Sigmoid colon (tissue), 7 donors: Measurements from ENCODE around the gene PRRT4. TPM values are rescaled to one million over a fixed set of nuclear protein-coding genes. Genes with fewer than 3 reads are reported as not detected.

ENCODE experiments used
- DNase-seq: peaks from one replicate; pipeline ENCODE4 v3.0.0-alpha.2; 2019
- H3K27ac ChIP-seq, 4 donors: fragments of 200-600 bp; sonication (generic); one replicate each; pipeline ENCODE4 v1.5.1; 2016 to 2019; ENCODE audit warnings: mild to moderate bottlenecking in 1 of 4
- H3K27me3 ChIP-seq, 3 donors: fragments of 200-600 bp; sonication (generic); one replicate each; pipeline ENCODE4 v1.5.1; 2019; ENCODE audit warnings: mild to moderate bottlenecking in 1 of 3
- H3K36me3 ChIP-seq, 4 donors: fragments of 200-600 bp; sonication (generic); one replicate each; pipeline ENCODE4 v1.5.1; 2016 to 2019
- H3K4me1 ChIP-seq, 4 donors: fragments of 200-600 bp; sonication (generic); one replicate each; pipeline ENCODE4 v1.5.1; 2017 to 2019
- H3K4me3 ChIP-seq, 4 donors: fragments of 200-600 bp; sonication (generic); one replicate each; pipeline ENCODE4 v1.5.1; 2017 to 2019; ENCODE audit warnings: mild to moderate bottlenecking in 2 of 4, moderate library complexity in 1 of 4
- H3K9me3 ChIP-seq, 4 donors: fragments of 200-600 bp in 3 of 4; sonication (generic) in 3 of 4; one replicate each; pipeline versions ENCODE4 v1.5.1 to v1.6.1; 2013 to 2019
- CTCF ChIP-seq, 4 experiments: fragments of 450-650 bp in 3 of 4; fragments of 200-600 bp in 1 of 4; IDR thresholded peaks; one replicate each; pipeline ENCODE4 v1.5.1; 2016 to 2019; ENCODE audit warnings: antibody characterized with exemption in 4 of 4, mild to moderate bottlenecking in 3 of 4, moderate library complexity in 2 of 4
- EP300 ChIP-seq, 4 donors: sonication (generic); formaldehyde crosslinking; IDR thresholded peaks; one replicate each; pipeline ENCODE4 v1.6.1; 2017; ENCODE audit warnings: antibody characterized with exemption in 4 of 4
- POLR2A ChIP-seq, 2 donors: fragments of 450-650 bp; IDR thresholded peaks; one replicate each; pipeline ENCODE4 v1.6.1; 2016; ENCODE audit warnings: antibody characterized with exemption in 2 of 2, mild to moderate bottlenecking in 2 of 2, moderate library complexity in 2 of 2
- POLR2AphosphoS5 ChIP-seq, 4 donors: sonication (generic); formaldehyde crosslinking; IDR thresholded peaks; one replicate each; pipeline ENCODE4 v1.6.1; 2017; ENCODE audit warnings: antibody characterized with exemption in 4 of 4
- WGBS, 2 donors: extraction: QIAGEN DNeasy Blood & Tissue Kit; methylation state at CpG; one replicate each; pipeline ENCODE4 v1.1.7; 2013; 5-methylcytosine and 5-hydroxymethylcytosine counted together
- intact Hi-C: fragments of 100-400 bp; cut with DNase I; formaldehyde crosslinking; loops from one replicate; pipeline ENCODE4 v1.15.1; 2023
- polyA plus RNA-seq, 3 donors: library from polyadenylated mRNA; stranded (reverse); fragments of 200-250 nt; gene quantifications; one replicate each; pipeline ENCODE4 v1.2.3, GENCODE V29; 2013
- total RNA-seq, 4 donors: library from RNA; depleted of rRNA; stranded (reverse); fragments of >200 nt; gene quantifications; one replicate each; pipeline ENCODE4 v1.1.0, GENCODE V29; 2016
- donor health status: healthy with polysubstance abuse.
- donor health status: Bipolar disorder and iron deficiency.
- donor health status: healthy.

Gene PRRT4
- total and polyA plus RNA-seq, 7 donors = 0.27 to 1.1 (median 0.83) TPM; not detected in 2

- no peak overlapping the region for H3K4me3 ChIP-seq
- H3K27me3 ChIP-seq = no peaks in the 10 kb centered on the region
- no peak for DNase-seq
- H3K9me3 ChIP-seq = no peaks in the 10 kb centered on the region
- H3K4me1 ChIP-seq = no peaks in the 10 kb centered on the region
- no peak for TF ChIP-seq POLR2A (IDR thresholded peaks at IDR 0.05)
- TF ChIP-seq CTCF (IDR thresholded peaks at IDR 0.05) = no peak
- no peak for TF ChIP-seq POLR2AphosphoS5 (IDR thresholded peaks at IDR 0.05)
- no peak for TF ChIP-seq EP300 (IDR thresholded peaks at IDR 0.05)
- WGBS, 2 donors = 92 to 93% methylated on average over 6 of the region's 6 CpGs
- intact Hi-C loops = no loop called here
- H3K27ac ChIP-seq = no peak overlapping the region
- peaks cover 21 to 94% (median 41%) of the 10 kb centered on the region in 4 donors for H3K36me3 ChIP-seq
Measured at GRCh38 chr7:128309124-128309523, 52.4 kb downstream of the PRRT4 start.

- TF ChIP-seq EP300 (IDR thresholded peaks at IDR 0.05) (no peak), POLR2AphosphoS5 (IDR thresholded peaks at IDR 0.05) (no peak), CTCF (IDR thresholded peaks at IDR 0.05) (no peak), POLR2A (IDR thresholded peaks at IDR 0.05) (no peak)
- peaks cover 4 to 89% (median 25%) of the 10 kb centered on the region in 4 donors for H3K36me3 ChIP-seq
Measured at GRCh38 chr7:128307061-128307460, 54.4 kb downstream of the PRRT4 start.

GRCh38 chr7:128304212-128304611, 57.3 kb downstream of the PRRT4 start:
- H3K27ac ChIP-seq = no peak overlapping the region
- intact Hi-C loops = no loop called here
- no peaks in the 10 kb centered on the region for H3K27me3 ChIP-seq
- DNase-seq = no peak
- H3K4me1 ChIP-seq = no peaks in the 10 kb centered on the region
- no peaks in the 10 kb centered on the region for H3K9me3 ChIP-seq
- TF ChIP-seq EP300 (IDR thresholded peaks at IDR 0.05) (no peak), POLR2AphosphoS5 (IDR thresholded peaks at IDR 0.05) (no peak)
- 93 to 97% methylated on average over 1 of the region's 1 CpG for WGBS, 2 donors
- no peak overlapping the region for H3K4me3 ChIP-seq
- H3K36me3 ChIP-seq = peaks cover 0 to 64% (median 11%) of the 10 kb centered on the region in 4 donors

More at GRCh38 chr7:128307061-128307460, 54.4 kb downstream of the PRRT4 start:
- H3K27me3 ChIP-seq = no peaks in the 10 kb centered on the region
- DNase-seq = no peak
- no peak overlapping the region for H3K27ac ChIP-seq
- intact Hi-C loops = no loop called here
- no peaks in the 10 kb centered on the region for H3K4me1 ChIP-seq
- WGBS, 2 donors = 90% methylated on average over 2 of the region's 2 CpGs
- H3K9me3 ChIP-seq = no peaks in the 10 kb centered on the region
- no peak overlapping the region for H3K4me3 ChIP-seq

GRCh38 chr7:128303643-128304042, 57.8 kb downstream of the PRRT4 start:
- Histone ChIP-seq H3K4me3 (no peak overlapping the region), H3K9me3 (no peaks in the 10 kb centered on the region), H3K36me3 (peaks cover 0 to 59% (median 11%) of the 10 kb centered on the region in 4 donors), H3K27ac (no peak overlapping the region), H3K4me1 (no peaks in the 10 kb centered on the region), H3K27me3 (no peaks in the 10 kb centered on the region)
- no peak for DNase-seq
- TF ChIP-seq EP300 (IDR thresholded peaks at IDR 0.05) = no peak
- TF ChIP-seq POLR2AphosphoS5 (IDR thresholded peaks at IDR 0.05) = no peak
- TF ChIP-seq POLR2A (IDR thresholded peaks at IDR 0.05) = no peak
- TF ChIP-seq CTCF (IDR thresholded peaks at IDR 0.05) = no peak
- WGBS, 2 donors = 72 to 80% methylated on average over 5 of the region's 5 CpGs
- intact Hi-C loops = no loop called here

- peaks cover 0 to 54% (median 9%) of the 10 kb centered on the region in 4 donors for H3K36me3 ChIP-seq
- intact Hi-C loops = no loop called here
- WGBS, 2 donors = 98 to 99% methylated on average over 2 of the region's 2 CpGs
Measured at GRCh38 chr7:128303133-128303532, 58.4 kb downstream of the PRRT4 start.

More at GRCh38 chr7:128303133-128303532, 58.4 kb downstream of the PRRT4 start:
- no peak for DNase-seq
- Histone ChIP-seq H3K4me1 (no peaks in the 10 kb centered on the region), H3K27ac (no peak overlapping the region), H3K27me3 (no peaks in the 10 kb centered on the region), H3K4me3 (no peak overlapping the region), H3K9me3 (no peaks in the 10 kb centered on the region)
- no peak for TF ChIP-seq CTCF (IDR thresholded peaks at IDR 0.05)
- no peak for TF ChIP-seq EP300 (IDR thresholded peaks at IDR 0.05)
- no peak for TF ChIP-seq POLR2A (IDR thresholded peaks at IDR 0.05)
- TF ChIP-seq POLR2AphosphoS5 (IDR thresholded peaks at IDR 0.05) = no peak
